ENCODE results near the gene OLFML2A.
A peak's percentile ranks its signal among the peaks of the same experiment; 100 is the strongest.

The OLFML2A gene

GRCh38 chr9:124855944-124856765 is 79.2 kb downstream of the OLFML2A start:
- DNase-seq, result peak; percentile 58

- DNase-seq, result no peak
These were observed 80.7 kb downstream of the OLFML2A start for GRCh38 chr9:124857533-124858162.

- DNase-seq, result no peak
These were observed 81.6 kb downstream of the OLFML2A start for GRCh38 chr9:124858330-124859046.

GRCh38 chr9:124859803-124860581 is 83.1 kb downstream of the OLFML2A start:
- no peak for DNase-seq

- no peak for DNase-seq
These were observed 83.8 kb downstream of the OLFML2A start for GRCh38 chr9:124860582-124861341.

GRCh38 chr9:124861342-124862229 is 84.7 kb downstream of the OLFML2A start, which contains the start of the genes ARPC5L and RPL35:
Gene ARPC5L, plus strand, starts transcription at chr9:124862130. Its CDS starts 7,161 bp downstream, at chr9:124869291.
Gene RPL35, minus strand, starts transcription at chr9:124861957. Its CDS starts 45 bp downstream, at chr9:124861912.
- DNase-seq, result peak; percentile 94

GRCh38 chr9:124863371-124863871 is 86.5 kb downstream of the OLFML2A start:
- no peak for DNase-seq
